DND-41 (cell line): Measurements from ENCODE around the gene RRP15.

Experiments used
- ATAC-seq: fragments of 200-7000 bp; cut with Tn5 transposase; 3 replicates; pipeline ENCODE4 v1.9.1; 2021; ENCODE audit warnings: low read depth; ENCODE audit not compliant: insufficient read depth
- DNase-seq: peaks from one replicate; pipeline ENCODE4 v3.0.0-alpha.2; 2020
- H2AFZ ChIP-seq: 2 replicates; pipeline ENCODE4 v1.6.0; 2012; ENCODE audit warnings: low read depth, low read length
- H3K27ac ChIP-seq: 2 replicates; pipeline ENCODE4 v1.5.1; 2012; ENCODE audit warnings: low read length, inconsistent platforms
- H3K27me3 ChIP-seq: fragments of 200-600 bp; sonication (generic); 2 replicates; pipeline ENCODE4 v1.6.0; 2012; ENCODE audit warnings: low read length, mild to moderate bottlenecking, inconsistent platforms; ENCODE audit not compliant: insufficient read depth, poor library complexity
- H3K36me3 ChIP-seq: 2 replicates; pipeline ENCODE4 v1.5.1; 2012; ENCODE audit warnings: low read length, inconsistent platforms; ENCODE audit not compliant: insufficient read depth
- H3K4me1 ChIP-seq: 2 replicates; pipeline ENCODE4 v1.5.1; 2012; ENCODE audit warnings: mild to moderate bottlenecking, low read length; ENCODE audit not compliant: insufficient read depth
- H3K4me2 ChIP-seq: 2 replicates; pipeline ENCODE4 v1.6.0; 2012; ENCODE audit warnings: mild to moderate bottlenecking, moderate library complexity, low read length, inconsistent platforms; ENCODE audit not compliant: insufficient read depth
- H3K4me3 ChIP-seq, 2 experiments: fragments of 200-600 bp in 1 of 2; shearing (Covaris generic) in 1 of 2; 2 replicates each; pipeline ENCODE4 v1.5.1; 2012 to 2016; ENCODE audit warnings: inconsistent platforms in 2 of 2, low read length in 2 of 2, mild to moderate bottlenecking in 2 of 2, low read depth in 1 of 2, moderate library complexity in 1 of 2
- H3K79me2 ChIP-seq: 2 replicates; pipeline ENCODE4 v1.6.0; 2012; ENCODE audit warnings: low read length, inconsistent platforms; ENCODE audit not compliant: insufficient read depth
- H3K9ac ChIP-seq: 2 replicates; pipeline ENCODE4 v1.6.0; 2012; ENCODE audit warnings: low read depth, mild to moderate bottlenecking, inconsistent platforms, low read length, moderate library complexity
- H3K9me3 ChIP-seq: 2 replicates; pipeline ENCODE4 v1.5.1; 2012; ENCODE audit warnings: low read length, moderate library complexity, mild to moderate bottlenecking, inconsistent platforms; ENCODE audit not compliant: insufficient read depth, severe bottlenecking
- H4K20me1 ChIP-seq: 2 replicates; pipeline ENCODE4 v1.6.0; 2012; ENCODE audit warnings: low read length; ENCODE audit not compliant: insufficient read depth
- CTCF ChIP-seq: IDR thresholded peaks from 2 replicates; pipeline ENCODE4 v1.5.1; 2012; ENCODE audit warnings: borderline replicate concordance, low read length, moderate library complexity, mild to moderate bottlenecking; ENCODE audit not compliant: poor library complexity, severe bottlenecking; ENCODE audit errors: extremely low read depth
- EZH2 ChIP-seq: IDR thresholded peaks from 3 replicates; pipeline ENCODE4 v1.6.1; 2012; ENCODE audit warnings: borderline replicate concordance, low read depth, mild to moderate bottlenecking, moderate library complexity, low read length, inconsistent platforms; ENCODE audit not compliant: severe bottlenecking

RRP15 gene

GRCh38 chr1:218303176-218303879, 18.2 kb downstream of the RRP15 start:
- ATAC-seq = no peak
- peaks cover 4% of the 10 kb centered on the region; the same call in 1 of the 2 replicates for H3K79me2 ChIP-seq

GRCh38 chr1:218304281-218305039, 19.4 kb downstream of the RRP15 start:
- Histone ChIP-seq H3K4me2 (no peak overlapping the region), H3K36me3 (peaks cover 3% of the 10 kb centered on the region; the same call in 1 of the 2 replicates)
- no peak for DNase-seq

More at GRCh38 chr1:218303176-218303879, 18.2 kb downstream of the RRP15 start:
- H3K36me3 ChIP-seq = peaks cover 3% of the 10 kb centered on the region; the same call in 1 of the 2 replicates
- H3K9me3 ChIP-seq = no peaks in the 10 kb centered on the region
- DNase-seq = no peak
- no peak overlapping the region for H3K27ac ChIP-seq
- TF ChIP-seq EZH2 (no peak), CTCF (no peak)
- H4K20me1 ChIP-seq = peaks cover 3% of the 10 kb centered on the region; the same call in 1 of the 2 replicates
- H2AFZ ChIP-seq = no peak overlapping the region
- no peak overlapping the region for H3K4me3 ChIP-seq
- no peaks in the 10 kb centered on the region for H3K27me3 ChIP-seq
- no peaks in the 10 kb centered on the region for H3K4me1 ChIP-seq
- no peak overlapping the region for H3K4me2 ChIP-seq
- no peak overlapping the region for H3K9ac ChIP-seq

GRCh38 chr1:218305472-218306064, 20.5 kb downstream of the RRP15 start:
- Histone ChIP-seq H3K79me2 (peaks cover 2% of the 10 kb centered on the region; the same call in 1 of the 2 replicates), H3K36me3 (peaks cover 3% of the 10 kb centered on the region; the same call in 1 of the 2 replicates), H3K9me3 (no peaks in the 10 kb centered on the region), H3K27ac (no peak overlapping the region), H3K9ac (no peak overlapping the region), H4K20me1 (no peaks in the 10 kb centered on the region; the same call in 1 of the 2 replicates), H3K4me2 (no peak overlapping the region), H2AFZ (no peak overlapping the region), H3K27me3 (no peaks in the 10 kb centered on the region), H3K4me1 (no peaks in the 10 kb centered on the region), H3K4me3 (no peak overlapping the region)
- DNase-seq (no peak), ATAC-seq (no peak)
- no peak for TF ChIP-seq CTCF
- no peak for TF ChIP-seq EZH2

More at GRCh38 chr1:218304281-218305039, 19.4 kb downstream of the RRP15 start:
- Histone ChIP-seq H3K27ac (no peak overlapping the region), H3K27me3 (no peaks in the 10 kb centered on the region), H3K4me3 (no peak overlapping the region), H3K9ac (no peak overlapping the region), H4K20me1 (no peaks in the 10 kb centered on the region; the same call in 1 of the 2 replicates), H3K79me2 (peaks cover 4% of the 10 kb centered on the region; the same call in 1 of the 2 replicates), H3K9me3 (no peaks in the 10 kb centered on the region), H2AFZ (no peak overlapping the region), H3K4me1 (no peaks in the 10 kb centered on the region)
- ATAC-seq = peak; percentile 53; the same call in 2 of the 3 replicates
- no peak for TF ChIP-seq CTCF
- no peak for TF ChIP-seq EZH2
